HepG2 (cell line): Measurements from ENCODE around the gene ARHGEF40. TPM values are rescaled to one million over a fixed set of nuclear protein-coding genes. Genes with fewer than 3 reads are reported as not detected.

Experiments used
- BCL6 ChIP-seq: IDR thresholded peaks from 2 replicates; pipeline ENCODE4 v1.6.1; 2016; ENCODE audit warnings: missing genetic modification reagents, missing compliant biosample characterization
- CREM ChIP-seq, 2 experiments: sonication (generic) in 1 of 2; formaldehyde crosslinking in 1 of 2; IDR thresholded peaks; 2 replicates each; pipeline versions ENCODE4 v1.4.0 to v1.6.1; 2016 to 2020; ENCODE audit warnings: antibody characterized with exemption in 1 of 2, mild to moderate bottlenecking in 1 of 2, missing genetic modification reagents in 1 of 2
- DMAP1 ChIP-seq: IDR thresholded peaks from 2 replicates; pipeline ENCODE4 v1.6.1; 2016
- FOXA3 ChIP-seq: IDR thresholded peaks from 2 replicates; pipeline ENCODE4 v1.6.1; 2016; ENCODE audit warnings: missing genetic modification reagents, missing compliant biosample characterization
- FOXP1 ChIP-seq, 2 experiments: fragments of 450-650 bp in 1 of 2; IDR thresholded peaks; 2 replicates each; pipeline ENCODE4 v1.6.1; 2017 to 2018; ENCODE audit warnings: antibody characterized with exemption in 1 of 2
- GABPB1 ChIP-seq: IDR thresholded peaks from 2 replicates; pipeline ENCODE4 v1.6.1; 2016; ENCODE audit warnings: mild to moderate bottlenecking, missing genetic modification reagents, moderate library complexity, missing compliant biosample characterization
- HDAC2 ChIP-seq: sonication (generic); formaldehyde crosslinking; IDR thresholded peaks from 2 replicates; pipeline ENCODE4 v1.4.0; 2020; ENCODE audit warnings: missing genetic modification reagents
- ISL2 ChIP-seq: sonication (generic); formaldehyde crosslinking; IDR thresholded peaks from 2 replicates; pipeline ENCODE4 v1.5.0; 2020; ENCODE audit warnings: missing genetic modification reagents
- MXI1 ChIP-seq: IDR thresholded peaks from 3 replicates; pipeline ENCODE4 v1.6.1; 2012; ENCODE audit warnings: low read depth, low read length, inconsistent platforms, borderline replicate concordance
- NCOA2 ChIP-seq: sonication (generic); formaldehyde crosslinking; IDR thresholded peaks from 2 replicates; pipeline ENCODE4 v1.8.0; 2022; ENCODE audit warnings: inconsistent platforms
- PPARG ChIP-seq: conservative IDR thresholded peaks from 2 replicates; pipeline ENCODE4 v1.6.1; 2016; ENCODE audit warnings: missing biosample characterization, missing genetic modification reagents
- RCOR2 ChIP-seq: IDR thresholded peaks from 2 replicates; pipeline ENCODE4 v1.6.1; 2016; ENCODE audit warnings: missing biosample characterization, missing genetic modification reagents
- SALL1 ChIP-seq: sonication (generic); formaldehyde crosslinking; IDR thresholded peaks from 2 replicates; pipeline ENCODE4 v1.8.0; 2022; ENCODE audit warnings: mild to moderate bottlenecking, missing genetic modification reagents
- SOX13 ChIP-seq, 3 experiments: fragments of 450-650 bp in 1 of 3; sonication (generic) in 1 of 3; formaldehyde crosslinking in 1 of 3; IDR thresholded peaks in 2 of 3; conservative IDR thresholded peaks in 1 of 3; 2 replicates each; pipeline versions ENCODE4 v1.5.0 to v1.6.1; 2016 to 2020; ENCODE audit warnings: antibody characterized with exemption in 1 of 3, mild to moderate bottlenecking in 1 of 3, missing compliant biosample characterization in 1 of 3, missing genetic modification reagents in 1 of 3, moderate library complexity in 1 of 3
- SOX6 ChIP-seq, 2 experiments: fragments of 450-650 bp in 1 of 2; sonication (generic) in 1 of 2; formaldehyde crosslinking in 1 of 2; IDR thresholded peaks; 2 replicates each; pipeline versions ENCODE4 v1.4.0 to v1.6.1; 2017 to 2020; ENCODE audit warnings: antibody characterized with exemption in 1 of 2, mild to moderate bottlenecking in 1 of 2, missing genetic modification reagents in 1 of 2
- TCF7L2 ChIP-seq: IDR thresholded peaks from 2 replicates; pipeline ENCODE4 v1.6.1; 2011; ENCODE audit warnings: mild to moderate bottlenecking, low read depth, low read length, moderate library complexity
- ZBTB7B ChIP-seq: sonication (generic); formaldehyde crosslinking; IDR thresholded peaks from 2 replicates; pipeline ENCODE4 v1.4.0; 2020; ENCODE audit warnings: missing genetic modification reagents
- ZFX ChIP-seq: sonication (generic); formaldehyde crosslinking; IDR thresholded peaks from 2 replicates; pipeline ENCODE4 v1.4.0; 2020; ENCODE audit warnings: mild to moderate bottlenecking, low read depth, missing genetic modification reagents, moderate library complexity
- ZFY ChIP-seq: sonication (generic); formaldehyde crosslinking; IDR thresholded peaks from 2 replicates; pipeline ENCODE4 v1.4.0; 2020; ENCODE audit warnings: missing genetic modification reagents
- ZNF331 ChIP-seq: sonication (generic); formaldehyde crosslinking; IDR thresholded peaks from 2 replicates; pipeline ENCODE4 v1.4.0; 2020; ENCODE audit warnings: missing genetic modification reagents
- ZNF616 ChIP-seq: sonication (generic); formaldehyde crosslinking; IDR thresholded peaks from 2 replicates; pipeline ENCODE4 v1.5.0; 2020; ENCODE audit warnings: low read depth, mild to moderate bottlenecking, missing genetic modification reagents
- ZNF660 ChIP-seq: sonication (generic); formaldehyde crosslinking; IDR thresholded peaks from 2 replicates; pipeline ENCODE4 v1.5.1; 2020; ENCODE audit warnings: mild to moderate bottlenecking, low read depth, missing genetic modification reagents, borderline replicate concordance
- ZNF775 ChIP-seq: sonication (generic); formaldehyde crosslinking; IDR thresholded peaks from 2 replicates; pipeline ENCODE4 v1.4.0; 2020; ENCODE audit warnings: missing genetic modification reagents, mild to moderate bottlenecking, moderate library complexity, borderline replicate concordance
- polyA plus RNA-seq, 8 experiments: library from polyadenylated mRNA; depleted of rRNA in 3 of 8; stranded (reverse) in 7 of 8; unstranded in 1 of 8; fragments of >200 nt; fragmentation: Illumina TruSeq in 4 of 8; extraction: Trizol in 4 of 8; gene quantifications; 2 replicates each; pipeline versions ENCODE4 v1.2.1 to v1.2.3, GENCODE V29; 2011 to 2016; ENCODE audit warnings: low read depth in 4 of 8, missing spikeins in 1 of 8, mixed read lengths in 1 of 8; ENCODE audit not compliant: insufficient read depth in 1 of 8
- total RNA-seq, 5 experiments: library from RNA; depleted of rRNA; stranded (reverse); fragments of >200 nt; fragmentation: Illumina TruSeq; extraction: Trizol; gene quantifications; 2 replicates each; pipeline ENCODE4 v1.2.3, GENCODE V29; 2016; ENCODE audit warnings: low read depth in 1 of 5
- TF ChIP-seq, protein P1 (sequence below): sonication (generic); formaldehyde crosslinking; IDR thresholded peaks from 2 replicates; pipeline ENCODE4 v1.5.1; 2020; ENCODE audit warnings: missing genetic modification reagents, mild to moderate bottlenecking, borderline replicate concordance
- TF ChIP-seq, protein P2 (sequence below): sonication (generic); formaldehyde crosslinking; IDR thresholded peaks from 2 replicates; pipeline ENCODE4 v1.8.1; 2023; ENCODE audit warnings: mild to moderate bottlenecking, missing genetic modification reagents
- TF ChIP-seq, protein P3 (sequence below): sonication (generic); formaldehyde crosslinking; IDR thresholded peaks from 2 replicates; pipeline ENCODE4 v1.5.1; 2020; ENCODE audit warnings: mild to moderate bottlenecking, missing genetic modification reagents

The ARHGEF40 gene
- total and polyA plus RNA-seq, 2 of the 13 experiments (the other 11 are each of a cell fraction or from before 2014, with no cell fraction given) = 28.1 to 78.1 TPM

DNA sequence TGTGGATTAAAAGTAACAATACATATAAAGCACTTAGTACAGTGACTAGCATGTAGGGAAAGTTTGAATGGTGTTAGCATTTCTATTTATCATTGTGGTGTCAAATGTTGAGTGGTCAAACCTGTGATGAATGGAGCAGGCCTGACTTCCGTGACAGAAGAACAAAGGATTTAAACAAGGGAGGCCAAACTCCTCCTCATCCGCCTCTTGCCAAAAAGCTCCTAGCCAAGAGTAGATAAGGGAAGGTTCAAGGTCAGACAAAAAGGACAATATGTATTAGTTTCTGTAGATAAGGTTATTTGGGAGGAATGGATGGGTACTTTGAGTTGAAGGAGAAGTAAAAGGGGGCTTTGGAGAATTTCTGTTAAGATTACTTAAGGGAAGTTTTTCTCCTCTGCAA lies 21.5 kb upstream of the ARHGEF40 start (continued):
- TF ChIP-seq ZNF331 (0 out of 2 replicates have a peak, but pooled peaks have one; percentile 15), PPARG (CRISPR knock-in tag) (peak; percentile 91), FOXA3 (CRISPR knock-in tag) (peak; percentile 35; the same call in 1 of the 2 replicates), NCOA2 (CRISPR knock-in tag) (peak; percentile 87), SALL1 (CRISPR knock-in tag) (peak; percentile 52; the same call in 1 of the 2 replicates), ZNF616 (CRISPR knock-in tag) (no peak), DMAP1 (0 out of 2 replicates have a peak, but pooled peaks have one; percentile 25), SOX13 (IDR thresholded peaks at IDR 0.05) (peak; percentile 93), SOX13 (CRISPR knock-in tag; conservative IDR thresholded peaks at IDR 0.05 in 1 of 2, IDR thresholded peaks at IDR 0.05 in 1 of 2) (peak in 1 of 2 experiments; percentile 99; a peak in 2 of 4 replicates), TCF7L2 (no peak), ZNF775 (CRISPR knock-in tag) (no peak), ISL2 (CRISPR knock-in tag) (peak; percentile 52; the same call in 1 of the 2 replicates), SOX6 (IDR thresholded peaks at IDR 0.05) (no peak), SOX6 (CRISPR knock-in tag; IDR thresholded peaks at IDR 0.05) (peak; percentile 96), RCOR2 (CRISPR knock-in tag) (peak; percentile 71; the same call in 1 of the 2 replicates), ZBTB7B (CRISPR knock-in tag) (peak; percentile 48; the same call in 1 of the 2 replicates), GABPB1 (CRISPR knock-in tag) (peak; percentile 28; the same call in 1 of the 2 replicates), MXI1 (no peak), CREM (IDR thresholded peaks at IDR 0.05) (peak; percentile 63; the same call in 1 of the 2 replicates), CREM (CRISPR knock-in tag; IDR thresholded peaks at IDR 0.05) (no peak), ZFX (0 out of 2 replicates have a peak, but pooled peaks have one; percentile 20), FOXP1 (IDR thresholded peaks at IDR 0.05) (no peak), FOXP1 (CRISPR knock-in tag; IDR thresholded peaks at IDR 0.05) (peak; percentile 65; the same call in 1 of the 2 replicates), BCL6 (0 out of 2 replicates have a peak, but pooled peaks have one; percentile 44), ZFY (peak; percentile 43; the same call in 1 of the 2 replicates), HDAC2 (CRISPR knock-in tag) (peak; percentile 67), ZNF660 (CRISPR knock-in tag) (no peak)
- TF ChIP-seq, protein P1, sequence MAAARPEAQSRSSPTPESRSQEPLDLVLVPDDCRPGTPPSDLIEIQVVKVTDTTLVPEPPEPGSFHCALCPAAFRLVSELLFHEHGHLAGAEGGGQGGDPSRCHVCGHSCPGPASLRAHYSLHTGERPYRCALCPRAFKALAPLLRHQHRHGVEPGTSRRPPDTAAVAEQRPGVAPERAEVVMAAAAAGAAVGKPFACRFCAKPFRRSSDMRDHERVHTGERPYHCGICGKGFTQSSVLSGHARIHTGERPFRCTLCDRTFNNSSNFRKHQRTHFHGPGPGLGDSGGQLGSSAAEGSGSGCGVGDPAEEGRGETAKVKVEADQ (CRISPR knock-in tag) = no peak
- TF ChIP-seq, protein P2, sequence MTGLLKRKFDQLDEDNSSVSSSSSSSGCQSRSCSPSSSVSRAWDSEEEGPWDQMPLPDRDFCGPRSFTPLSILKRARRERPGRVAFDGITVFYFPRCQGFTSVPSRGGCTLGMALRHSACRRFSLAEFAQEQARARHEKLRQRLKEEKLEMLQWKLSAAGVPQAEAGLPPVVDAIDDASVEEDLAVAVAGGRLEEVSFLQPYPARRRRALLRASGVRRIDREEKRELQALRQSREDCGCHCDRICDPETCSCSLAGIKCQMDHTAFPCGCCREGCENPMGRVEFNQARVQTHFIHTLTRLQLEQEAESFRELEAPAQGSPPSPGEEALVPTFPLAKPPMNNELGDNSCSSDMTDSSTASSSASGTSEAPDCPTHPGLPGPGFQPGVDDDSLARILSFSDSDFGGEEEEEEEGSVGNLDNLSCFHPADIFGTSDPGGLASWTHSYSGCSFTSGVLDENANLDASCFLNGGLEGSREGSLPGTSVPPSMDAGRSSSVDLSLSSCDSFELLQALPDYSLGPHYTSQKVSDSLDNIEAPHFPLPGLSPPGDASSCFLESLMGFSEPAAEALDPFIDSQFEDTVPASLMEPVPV (CRISPR knock-in tag) = no peak
- TF ChIP-seq, protein P3, sequence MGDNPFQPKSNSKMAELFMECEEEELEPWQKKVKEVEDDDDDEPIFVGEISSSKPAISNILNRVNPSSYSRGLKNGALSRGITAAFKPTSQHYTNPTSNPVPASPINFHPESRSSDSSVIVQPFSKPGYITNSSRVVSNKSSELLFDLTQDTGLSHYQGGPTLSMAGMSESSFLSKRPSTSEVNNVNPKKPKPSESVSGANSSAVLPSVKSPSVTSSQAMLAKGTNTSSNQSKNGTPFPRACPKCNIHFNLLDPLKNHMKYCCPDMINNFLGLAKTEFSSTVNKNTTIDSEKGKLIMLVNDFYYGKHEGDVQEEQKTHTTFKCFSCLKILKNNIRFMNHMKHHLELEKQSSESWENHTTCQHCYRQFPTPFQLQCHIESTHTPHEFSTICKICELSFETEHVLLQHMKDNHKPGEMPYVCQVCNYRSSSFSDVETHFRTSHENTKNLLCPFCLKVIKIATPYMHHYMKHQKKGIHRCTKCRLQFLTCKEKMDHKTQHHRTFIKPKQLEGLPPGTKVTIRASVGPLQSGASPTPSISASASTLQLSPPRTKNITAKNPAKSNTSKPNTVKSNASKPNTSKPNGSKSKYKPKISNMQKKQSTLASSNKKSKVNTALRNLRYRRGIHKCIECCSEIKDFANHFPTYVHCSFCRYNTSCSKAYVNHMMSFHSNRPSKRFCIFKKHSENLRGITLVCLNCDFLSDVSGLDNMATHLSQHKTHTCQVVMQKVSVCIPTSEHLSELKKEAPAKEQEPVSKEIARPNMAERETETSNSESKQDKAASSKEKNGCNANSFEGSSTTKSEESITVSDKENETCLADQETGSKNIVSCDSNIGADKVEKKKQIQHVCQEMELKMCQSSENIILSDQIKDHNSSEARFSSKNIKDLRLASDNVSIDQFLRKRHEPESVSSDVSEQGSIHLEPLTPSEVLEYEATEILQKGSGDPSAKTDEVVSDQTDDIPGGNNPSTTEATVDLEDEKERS = no peak
